ENCODE data around the gene PGGT1B.

DNA sequence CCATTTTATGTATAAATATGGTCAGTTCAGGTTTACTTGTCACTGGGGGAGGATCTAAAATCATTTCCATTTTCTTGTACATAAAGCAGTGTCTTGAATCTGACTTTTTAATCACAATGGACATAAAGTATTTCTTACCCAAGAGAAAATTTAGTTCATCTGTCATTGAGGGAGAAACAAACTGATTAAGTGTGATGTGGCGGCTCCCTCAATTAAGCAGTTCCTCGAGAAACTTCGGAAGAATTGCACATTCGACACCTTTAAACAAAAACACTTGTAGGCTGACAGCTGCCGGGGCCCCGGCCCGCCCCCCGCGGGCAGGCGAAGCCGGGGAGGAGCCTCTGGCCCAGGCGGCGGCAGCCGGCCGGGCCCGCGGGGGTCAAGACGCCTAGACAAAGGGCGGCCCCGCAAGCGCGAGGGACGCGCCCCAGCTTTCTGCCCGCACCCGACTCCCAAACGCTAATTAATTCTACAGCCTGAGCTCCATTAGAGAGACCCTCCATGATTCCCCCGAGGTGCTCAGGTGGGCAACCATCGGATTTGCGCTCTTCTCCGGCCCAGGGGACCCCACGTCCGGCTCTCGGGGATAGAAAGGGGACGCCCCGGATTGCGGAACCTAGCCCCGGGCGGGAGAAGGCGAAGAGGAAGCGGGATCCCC, 93.7 kb downstream of the PGGT1B start:
- TF ChIP-seq BHLHE40 (IDR thresholded peaks at IDR 0.05; ENCODE audit: borderline replicate concordance) (no peak), NFRKB (IDR thresholded peaks at IDR 0.05) (no peak), CTBP1 (IDR thresholded peaks at IDR 0.05; ENCODE audit: borderline replicate concordance) (no peak), FOXK2 (IDR thresholded peaks at IDR 0.05) (no peak), ARNT (IDR thresholded peaks at IDR 0.05) (no peak), ELF4 (IDR thresholded peaks at IDR 0.05) (no peak)

All from HEK293T (cell line).